ENCODE results near the gene NUP62. TPM values are rescaled to one million over a fixed set of nuclear protein-coding genes. Genes with fewer than 3 reads are reported as not detected.

NUP62 gene
- total and polyA plus RNA-seq, 2 of the 4 experiments (the other 2 are of a cell fraction): 21.3 to 29.7 TPM

GRCh38 chr19:49920624-49921363 lies 8.5 kb downstream of the NUP62 start:
- DNase-seq (no peak), ATAC-seq (ENCODE audit: low read depth) (no peak)
- no peak overlapping the region for H3K4me3 ChIP-seq (ENCODE audit: insufficient read depth, low read depth, low read length)
- TF ChIP-seq CEBPB (IDR thresholded peaks at IDR 0.05; ENCODE audit: low read depth, low read length) (no peak), FOS (IDR thresholded peaks at IDR 0.05; ENCODE audit: low read depth, low read length) (no peak), RAD21 (IDR thresholded peaks at IDR 0.05; ENCODE audit: low read length) (no peak), ELK1 (IDR thresholded peaks at IDR 0.05; ENCODE audit: borderline replicate concordance, low read depth, low read length) (no peak)
- H2AK9ac ChIP-seq (replicated peaks; ENCODE audit: low read depth, low read length, poor library complexity): no peak overlapping the region
- no peak overlapping the region for H2AFZ ChIP-seq (replicated peaks; ENCODE audit: low read length, poor library complexity)
- no peak overlapping the region for H3K14ac ChIP-seq (replicated peaks; ENCODE audit: low read depth, low read length)
- peaks cover 36 to 85% of the 10 kb centered on the region in 2 experiments for H3K79me1 ChIP-seq (ENCODE audit: low read depth in 1 of 2, low read length in 2 of 2)
- H2BK20ac ChIP-seq (ENCODE audit: low read depth, low read length): no peak overlapping the region
- no peak overlapping the region for H2AK5ac ChIP-seq (ENCODE audit: low read depth, low read length)
- H3K9ac ChIP-seq (ENCODE audit: low read depth, low read length): no peak overlapping the region
- peaks cover 46% of the 10 kb centered on the region for H4K20me1 ChIP-seq (ENCODE audit: insufficient read depth, low read length)
- no peak overlapping the region for H4K5ac ChIP-seq (ENCODE audit: low read depth, low read length)
- in situ Hi-C loops (cut with MboI; ENCODE audit: low sequenced_read_pairs) (no loop called here), intact Hi-C loops (cut with micrococcal nuclease) (no loop called here), dilution Hi-C loops (cut with HindIII; ENCODE audit: low sequenced_read_pairs, unreplicated experiment) (no loop called here)
- H3K4me1 ChIP-seq (ENCODE audit: control insufficient read depth, insufficient read depth, low read length): peaks cover 13% of the 10 kb centered on the region
- BruUV-seq (replicated peaks): no TSS peak
- H3K27me3 ChIP-seq (ENCODE audit: control insufficient read depth, insufficient read depth, low read length): no peaks in the 10 kb centered on the region
- H2BK120ac ChIP-seq (ENCODE audit: low read depth, low read length): no peak overlapping the region
- peaks cover 31% of the 10 kb centered on the region for H3K36me3 ChIP-seq (ENCODE audit: control insufficient read depth, insufficient read depth, low read length)
- no peak overlapping the region for H4K91ac ChIP-seq (ENCODE audit: insufficient read depth, low read depth, low read length)
- no peak overlapping the region for H4K8ac ChIP-seq (ENCODE audit: low read depth in 2 of 2, low read length in 2 of 2)
- H2BK5ac ChIP-seq (ENCODE audit: low read depth, low read length, poor library complexity, severe bottlenecking): no peak overlapping the region
- H3K56ac ChIP-seq (ENCODE audit: extremely low read depth, insufficient read depth, low read length): no peak overlapping the region
- no peak overlapping the region for H3K23ac ChIP-seq (ENCODE audit: low read depth, low read length)
- ChIA-PET CTCF (no interaction called here), POLR2A (ENCODE audit: unreplicated experiment) (no interaction called here)
- 98% methylated on average over 7 of the region's 24 CpGs; no CpG with 5 or more reads in 1 of the 2 experiments for WGBS, 2 experiments (ENCODE audit: extremely low coverage in 2 of 2, insufficient read length in 1 of 2)
- H2BK15ac ChIP-seq (ENCODE audit: low read depth, low read length): no peak overlapping the region
- no peaks in the 10 kb centered on the region for H3K9me3 ChIP-seq (ENCODE audit: control insufficient read depth, insufficient read depth, low read length)
- no peak overlapping the region for H3K18ac ChIP-seq (ENCODE audit: low read depth, low read length)
- H3K27ac ChIP-seq (ENCODE audit: insufficient read depth, low read length): no peak overlapping the region
- no peak overlapping the region for H3K4ac ChIP-seq (ENCODE audit: low read depth, low read length)
- peaks cover 15% of the 10 kb centered on the region for H3K9me1 ChIP-seq (ENCODE audit: insufficient read depth, low read length)
- H3K4me2 ChIP-seq (ENCODE audit: low read depth, low read length): no peak overlapping the region
